Stimulated activated CD8-positive, alpha-beta memory T cell treated with anti-CD3 and anti-CD28 coated beads, Interleukin-12 subunit alpha, Interleukin-12 subunit beta, amount 100 ng/mL, for 24 hours (primary cell): ENCODE measurements around the gene RRM2.

ENCODE experiments used
- DNase-seq: peaks from one replicate; pipeline ENCODE4 v3.0.0-alpha.2; 2020; ENCODE audit errors: extremely low read depth

The RRM2 gene

GRCh38 chr2:10171006-10171800, 48.7 kb downstream of the RRM2 start:
- no peak for DNase-seq

GRCh38 chr2:10172033-10172871, 49.7 kb downstream of the RRM2 start:
- no peak for DNase-seq

- no peak for DNase-seq
Observed at GRCh38 chr2:10173258-10174005, 50.9 kb downstream of the RRM2 start.

- DNase-seq, result no peak
Observed at GRCh38 chr2:10174173-10174572, 51.6 kb downstream of the RRM2 start.

GRCh38 chr2:10175441-10175840, 52.9 kb downstream of the RRM2 start:
- DNase-seq, result no peak

- DNase-seq, result no peak
Observed at GRCh38 chr2:10178751-10179150, 56.2 kb downstream of the RRM2 start.

GRCh38 chr2:10179422-10179821, 56.9 kb downstream of the RRM2 start:
- DNase-seq, result no peak

GRCh38 chr2:10180229-10180628, 57.7 kb downstream of the RRM2 start:
- no peak for DNase-seq
